Stimulated activated CD8-positive, alpha-beta memory T cell treated with anti-CD3 and anti-CD28 coated beads, Interleukin-4, amount 100 ng/mL, for 24 hours (primary cell): ENCODE measurements around the gene CCDC178.
"Not testable (repeated sequence)": the region's sequence is repeated elsewhere in the genome, so short reads cannot be mapped to it uniquely, and the experiment has no call there.

Experiments used
- DNase-seq: peaks from one replicate; pipeline ENCODE4 v3.0.0-alpha.2; 2020; ENCODE audit warnings: low read depth

CCDC178 gene

DNA sequence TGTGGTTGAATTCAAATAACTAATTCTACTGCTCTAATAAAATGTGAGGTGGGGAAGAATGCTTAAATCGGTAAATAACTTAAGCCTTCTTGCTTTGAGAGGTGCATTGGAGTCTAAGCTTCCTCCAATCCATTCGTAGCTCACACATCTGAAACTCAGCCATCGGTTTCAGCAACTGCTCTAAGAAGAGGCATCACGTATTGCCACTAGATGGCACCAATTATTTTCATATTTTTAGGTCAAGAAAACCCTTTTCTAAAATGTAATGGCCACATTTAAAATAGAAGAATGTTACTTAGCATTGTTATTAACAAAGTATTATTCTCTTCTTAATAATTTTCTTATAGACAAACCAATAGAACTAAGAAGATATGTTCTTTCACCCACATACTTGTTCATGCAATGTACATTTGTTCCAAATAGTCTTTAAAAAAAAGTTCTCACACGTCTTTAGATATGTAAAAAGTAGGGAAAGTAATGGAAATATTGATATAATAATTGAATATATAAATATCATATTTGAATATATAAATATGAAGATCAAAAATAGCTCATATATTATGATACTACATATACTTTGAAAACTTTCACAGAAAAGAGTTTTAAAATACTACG lies 229.8 kb downstream of the CCDC178 start:
- no peak for DNase-seq

DNA sequence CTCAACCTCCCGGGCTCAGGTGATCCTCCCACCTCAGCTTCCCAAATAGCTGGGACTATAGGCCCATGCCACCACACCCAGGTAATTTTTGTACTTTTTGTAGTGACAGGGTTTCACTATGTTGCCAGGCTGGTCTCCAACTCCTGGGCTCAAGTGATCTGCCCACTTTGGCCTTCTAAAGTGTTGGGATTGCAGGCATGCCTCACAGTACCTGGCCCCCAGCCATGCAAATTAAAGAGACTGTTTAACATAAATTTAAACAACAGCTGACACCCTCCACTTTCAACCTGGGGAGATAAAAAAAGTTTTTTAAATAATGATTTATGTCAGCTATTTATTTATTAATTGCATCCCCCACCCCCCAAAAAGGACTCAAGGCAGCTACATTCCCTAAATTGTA lies 234.7 kb downstream of the CCDC178 start:
- DNase-seq = no peak

DNA sequence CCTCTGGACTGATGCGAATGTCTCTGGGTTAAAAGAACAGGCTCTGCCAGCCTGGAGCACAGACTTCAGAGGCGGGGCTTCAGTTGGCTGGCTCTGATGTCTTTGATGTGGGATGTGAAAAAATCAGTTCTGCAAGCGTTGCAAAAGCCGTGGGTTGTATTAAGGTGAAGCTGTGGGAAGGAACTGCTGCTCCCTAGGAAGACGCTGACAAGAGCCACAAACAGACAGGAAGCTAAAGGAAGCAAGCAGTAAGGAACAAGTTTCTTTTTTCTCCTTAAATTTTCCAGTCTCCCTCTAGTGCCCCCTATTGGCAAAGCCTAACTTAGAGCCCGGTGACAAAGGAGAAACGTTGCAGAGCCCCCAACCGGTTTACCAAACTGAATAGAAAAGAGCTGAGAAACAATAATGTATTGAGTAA lies 239.0 kb downstream of the CCDC178 start:
- DNase-seq = no peak

DNA sequence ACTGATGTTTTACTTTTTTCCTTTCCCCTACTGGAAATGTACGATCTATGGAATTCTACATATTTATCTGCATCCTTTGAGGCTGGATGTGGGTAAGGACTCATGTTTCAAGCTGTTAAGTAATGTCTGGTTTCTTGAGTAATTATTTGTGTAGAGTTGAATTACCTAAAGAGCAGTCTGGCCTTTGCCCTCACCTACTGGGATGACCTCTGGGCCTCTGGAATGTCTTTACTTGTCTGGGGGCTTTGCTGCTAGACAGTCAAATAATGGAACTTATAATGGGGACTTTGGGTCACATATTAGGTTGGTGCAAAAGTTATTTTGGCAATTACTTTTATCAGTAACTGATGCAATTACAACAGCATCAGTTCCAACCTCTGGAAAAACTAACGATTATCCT lies 244.7 kb downstream of the CCDC178 start:
- no peak for DNase-seq

DNA sequence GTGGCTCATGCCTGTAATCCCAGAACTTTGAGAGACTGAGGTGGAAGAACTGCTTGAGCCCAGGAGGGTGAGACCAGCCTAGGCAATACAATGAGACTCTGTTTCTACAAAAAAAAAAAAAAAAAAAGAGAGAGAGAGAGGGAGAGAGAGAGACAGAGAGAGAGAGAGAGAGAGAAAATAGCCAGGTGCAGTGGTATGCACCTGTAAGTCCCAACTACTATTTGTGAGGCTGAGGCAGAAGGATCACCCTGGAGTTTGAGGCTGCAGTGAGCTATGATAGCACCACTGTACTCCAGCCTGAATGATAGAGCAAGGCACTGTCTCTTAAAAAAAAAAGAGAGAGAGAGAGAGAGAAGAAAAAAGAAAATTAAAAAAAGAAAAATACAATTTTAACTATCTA lies 245.7 kb downstream of the CCDC178 start:
- no peak for DNase-seq

DNA sequence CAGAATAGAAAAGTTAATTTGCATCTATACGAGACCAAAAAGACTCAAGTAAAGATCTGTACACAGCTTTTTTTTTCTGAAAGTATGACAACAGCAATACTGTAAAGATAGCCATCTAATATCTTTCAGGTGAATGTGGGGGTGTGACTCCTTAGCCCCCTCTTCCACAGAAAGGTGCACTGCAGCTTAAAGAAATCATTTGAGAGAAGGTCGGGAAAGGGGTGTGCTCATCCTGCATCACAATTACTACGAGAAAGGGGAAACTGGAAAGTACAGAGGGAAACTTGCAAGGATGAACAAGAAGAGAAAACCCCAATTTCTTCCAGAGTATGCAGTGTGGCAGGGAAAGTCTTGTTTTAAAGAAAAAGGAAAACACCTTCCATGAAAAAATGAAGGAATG lies 255.6 kb downstream of the CCDC178 start:
- no peak for DNase-seq

DNA sequence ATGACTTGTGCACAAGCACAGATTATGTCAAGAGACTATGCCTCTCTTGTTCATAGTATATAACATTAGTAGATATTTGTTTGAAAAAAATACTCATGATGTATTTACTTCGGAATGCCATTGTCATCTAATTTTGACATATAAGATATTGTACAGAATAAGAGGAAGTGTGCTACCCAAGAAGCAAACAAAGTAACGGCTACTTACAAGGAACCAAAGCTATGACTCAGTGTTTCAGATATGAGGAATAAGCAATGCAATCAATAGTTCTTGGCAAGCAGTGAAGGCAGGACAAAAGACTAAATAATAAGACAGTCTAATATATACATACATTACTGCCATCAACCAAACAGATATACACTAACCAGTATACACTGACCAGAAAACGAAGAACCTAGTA lies 256.3 kb downstream of the CCDC178 start:
- DNase-seq = no peak

DNA sequence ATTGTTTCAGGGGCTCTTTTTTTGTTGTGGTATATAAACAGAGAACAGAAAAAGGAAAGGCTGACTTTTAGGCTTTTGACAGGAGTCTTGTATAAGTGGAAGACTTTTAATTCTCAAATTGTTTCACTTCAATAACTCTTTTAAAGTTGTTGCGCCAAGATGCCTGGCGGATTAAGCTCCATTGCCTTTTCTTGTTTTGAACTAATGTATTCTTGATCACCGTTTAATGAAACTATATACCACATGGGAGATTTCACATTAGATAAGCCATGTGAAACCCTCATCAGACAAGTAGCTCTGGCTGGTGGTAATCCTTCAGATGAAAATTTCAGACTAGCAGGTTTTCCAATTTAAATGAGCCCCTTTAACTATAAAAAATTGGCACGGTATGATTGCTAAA lies 257.4 kb downstream of the CCDC178 start:
- no peak for DNase-seq

DNA sequence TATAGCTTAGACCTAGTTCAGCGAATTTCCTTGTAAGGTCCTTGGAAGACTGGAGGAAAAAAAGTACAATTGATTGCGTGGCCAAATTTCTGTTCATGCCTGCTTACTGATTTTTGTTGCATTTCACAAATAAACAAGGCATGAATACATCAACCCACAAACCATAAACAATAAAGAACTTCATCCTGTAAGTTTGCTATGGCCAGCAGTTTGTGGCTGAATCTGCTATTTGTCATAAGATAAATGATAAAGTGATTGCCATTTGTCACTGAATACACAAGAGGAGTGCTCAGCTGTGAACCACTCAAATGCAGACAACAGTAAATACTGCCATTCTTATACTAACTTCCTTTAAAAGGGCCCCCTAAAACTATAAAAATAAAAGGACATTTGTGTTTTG lies 259.5 kb downstream of the CCDC178 start:
- DNase-seq = no peak

DNA sequence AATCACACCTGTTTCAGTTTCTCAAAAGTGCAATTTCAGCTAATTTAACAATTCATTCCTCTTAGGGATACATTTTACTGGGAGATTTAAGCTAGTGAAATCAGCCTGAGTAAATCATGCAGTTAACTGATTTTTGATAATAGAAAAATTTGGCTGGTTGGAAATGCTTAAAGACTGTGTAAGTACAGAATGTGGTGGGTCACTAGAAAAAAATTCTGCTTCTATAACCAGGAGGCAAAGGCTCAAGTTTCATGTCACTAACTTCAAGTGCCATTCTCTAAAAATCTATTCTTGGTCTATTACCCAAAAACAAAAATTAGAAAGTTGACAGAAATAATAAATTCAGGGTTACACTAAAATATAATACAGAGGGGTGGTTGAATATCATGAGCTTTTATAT lies 271.3 kb downstream of the CCDC178 start:
- DNase-seq = no peak

DNA sequence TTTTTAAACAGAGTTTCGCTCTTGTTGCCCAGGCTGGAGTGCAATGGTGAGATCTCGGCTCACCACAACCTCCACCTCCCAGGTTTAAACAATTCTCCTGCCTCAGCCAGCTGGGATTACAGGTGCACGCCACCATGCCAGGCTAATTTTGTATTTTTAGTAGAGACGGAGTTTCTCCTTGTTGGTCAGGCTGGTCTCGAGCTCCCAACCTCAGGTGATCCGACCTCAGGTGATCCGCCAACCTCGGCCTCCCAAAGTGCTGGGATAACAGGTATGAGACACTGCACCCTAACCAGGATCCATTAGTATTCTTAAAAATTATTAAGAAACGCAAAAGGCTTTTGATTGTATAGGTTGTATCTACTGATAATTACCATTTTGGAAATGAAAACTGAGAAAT lies 276.4 kb downstream of the CCDC178 start:
- DNase-seq = not testable (repeated sequence)

DNA sequence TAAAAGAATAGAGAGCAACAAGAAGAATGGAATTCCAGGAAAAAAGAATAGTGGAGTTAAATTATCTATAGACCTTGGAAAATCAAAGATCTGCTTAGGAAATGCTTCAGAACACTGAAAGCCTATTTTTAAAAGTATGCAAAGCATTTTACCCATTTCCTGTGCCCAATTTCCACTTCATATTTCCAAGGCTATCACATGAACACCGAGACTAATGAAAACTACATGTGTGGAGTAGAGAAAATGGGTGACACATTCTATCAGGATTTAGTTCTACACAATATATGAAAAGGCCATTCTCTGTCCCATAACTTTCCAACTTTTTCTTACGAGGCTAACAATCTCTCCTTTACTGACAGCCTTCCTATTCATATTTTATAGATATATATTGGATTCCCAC lies 279.4 kb downstream of the CCDC178 start:
- no peak for DNase-seq

DNA sequence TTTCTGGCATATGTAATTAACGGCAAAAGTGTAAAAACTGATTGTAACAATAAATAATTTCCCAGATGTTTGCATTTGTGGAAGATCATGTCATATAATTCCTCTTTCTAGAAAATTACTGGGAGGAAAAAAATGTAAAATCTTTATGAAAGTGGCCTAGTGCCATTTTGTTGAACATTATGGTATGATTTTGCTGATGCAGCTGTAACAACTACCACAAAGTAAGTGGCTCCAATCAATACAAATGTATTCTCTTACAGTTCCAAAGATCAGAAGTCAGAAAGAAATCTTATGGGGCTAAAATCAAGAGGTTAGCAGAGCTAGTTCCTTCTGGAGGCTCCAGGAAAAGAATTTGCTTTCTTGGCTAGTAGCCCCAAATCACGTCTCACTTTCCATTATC lies 281.4 kb downstream of the CCDC178 start:
- no peak for DNase-seq

DNA sequence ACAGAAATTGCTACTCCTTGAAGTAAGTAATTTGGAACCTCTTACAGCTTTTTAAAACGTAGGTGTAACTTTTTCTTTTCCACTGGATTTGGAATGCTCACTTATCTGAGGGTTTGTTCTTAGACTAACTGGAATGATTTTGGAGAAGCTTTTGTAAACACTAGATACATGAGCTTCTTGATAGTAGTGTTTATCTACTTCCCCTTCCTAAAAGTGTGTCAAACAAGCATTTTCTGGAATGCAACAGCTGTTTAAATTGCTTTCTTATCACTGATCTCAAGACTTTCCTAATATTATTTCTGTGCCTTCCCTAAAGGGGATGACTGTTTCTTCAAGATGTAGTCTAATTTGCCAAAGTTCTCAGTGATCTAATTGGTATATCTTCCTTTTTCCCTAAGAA lies 282.6 kb downstream of the CCDC178 start:
- DNase-seq = no peak

DNA sequence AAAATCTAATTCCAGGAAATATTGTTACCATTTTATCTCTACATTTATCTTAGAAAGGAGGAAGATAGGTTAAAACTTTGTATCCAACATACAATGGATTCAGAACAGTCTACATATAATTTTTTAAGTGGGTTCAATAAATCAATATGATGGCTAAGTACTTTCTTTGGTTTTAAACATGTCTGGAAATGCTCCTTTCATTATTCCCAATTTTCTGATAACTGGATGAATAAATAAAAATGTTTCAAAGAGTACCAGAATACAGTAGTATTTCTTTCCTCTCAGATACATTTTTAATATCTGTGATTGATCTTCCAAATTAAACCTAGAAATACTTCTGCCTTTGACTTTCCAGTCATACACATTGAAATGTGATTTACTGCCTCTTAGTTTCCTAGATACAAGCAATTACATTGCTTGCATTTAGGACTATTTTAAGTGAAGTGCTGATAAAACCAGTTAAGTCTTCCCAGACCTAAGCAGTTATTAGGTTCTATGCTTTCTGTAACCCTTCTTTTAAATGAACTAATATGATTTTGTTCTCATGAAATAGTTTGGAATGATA lies 283.5 kb downstream of the CCDC178 start:
- no peak for DNase-seq

DNA sequence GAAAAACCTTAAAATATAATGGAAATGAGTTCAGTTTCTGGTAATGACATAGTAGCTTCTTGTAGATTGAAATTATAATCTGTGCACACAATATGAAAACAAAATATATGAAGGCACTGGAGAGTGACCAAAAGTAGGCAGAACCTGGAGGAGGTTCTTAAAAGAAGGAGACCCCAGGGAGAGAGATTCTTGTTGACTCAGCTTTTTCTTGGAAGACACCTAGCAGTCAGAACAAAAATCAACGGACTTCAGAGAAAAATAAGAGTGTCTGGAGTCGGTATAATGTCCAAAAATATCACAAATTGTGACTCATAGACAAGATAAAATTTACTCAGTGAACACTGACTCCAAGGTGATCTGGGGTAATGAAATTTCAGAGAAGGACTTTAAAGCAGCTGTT lies 286.5 kb downstream of the CCDC178 start:
- no peak for DNase-seq

DNA sequence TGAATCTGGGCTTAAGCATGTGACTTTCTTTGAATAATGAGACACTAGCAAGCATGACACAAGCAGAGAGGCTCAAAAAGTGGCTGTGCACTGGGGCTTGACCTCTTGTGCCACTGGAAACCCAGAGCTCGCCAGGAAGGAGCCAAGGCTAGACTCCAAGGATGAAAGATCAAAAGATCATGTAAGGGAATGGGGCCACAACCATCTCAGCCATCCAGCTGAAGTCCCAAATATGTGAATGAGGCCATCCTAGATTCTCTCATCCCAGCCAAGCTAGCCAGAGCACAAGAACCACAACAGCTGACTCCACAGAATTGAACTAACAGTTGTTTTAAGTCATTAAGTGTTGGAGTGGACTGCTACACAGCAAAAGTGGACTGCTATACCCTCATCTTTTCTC lies 288.1 kb downstream of the CCDC178 start:
- DNase-seq = no peak

DNA sequence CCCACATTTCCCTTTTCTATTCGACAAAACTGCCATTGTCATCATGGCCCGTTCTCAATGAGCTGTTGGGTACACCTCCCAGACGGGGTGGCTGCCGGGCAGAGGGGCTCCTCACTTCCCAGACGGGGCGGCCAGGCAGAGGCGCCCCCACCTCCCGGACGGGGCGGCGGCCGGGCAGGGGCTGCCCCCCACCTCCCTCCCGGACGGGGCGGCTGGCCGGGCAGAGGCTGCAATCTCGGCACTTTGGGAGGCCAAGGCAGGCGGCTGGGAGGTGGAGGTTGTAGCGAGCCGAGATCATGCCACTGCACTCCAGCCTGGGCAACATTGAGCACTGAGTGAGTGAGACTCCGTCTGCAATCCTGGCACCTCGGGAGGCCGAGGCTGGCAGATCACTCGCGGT lies 292.7 kb downstream of the CCDC178 start:
- not testable (repeated sequence) for DNase-seq

DNA sequence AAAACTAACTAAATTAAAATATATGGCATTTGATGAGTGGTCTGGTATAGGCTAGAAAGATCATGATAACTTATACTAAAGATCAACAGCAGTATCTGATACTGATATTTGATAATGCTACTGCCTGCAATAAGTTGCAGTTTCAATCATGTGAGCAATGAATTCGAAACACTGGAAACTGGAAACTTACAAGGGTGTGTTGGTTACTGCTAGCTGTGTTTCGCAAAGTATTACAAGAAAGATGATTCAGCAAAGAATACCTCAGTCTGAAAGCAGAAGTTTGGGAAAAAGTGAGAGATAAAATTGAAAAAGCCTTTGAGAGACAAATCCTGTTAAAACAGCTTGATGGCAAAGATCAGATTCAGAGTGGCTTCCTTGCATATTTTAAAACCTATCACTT lies 294.5 kb downstream of the CCDC178 start:
- no peak for DNase-seq

DNA sequence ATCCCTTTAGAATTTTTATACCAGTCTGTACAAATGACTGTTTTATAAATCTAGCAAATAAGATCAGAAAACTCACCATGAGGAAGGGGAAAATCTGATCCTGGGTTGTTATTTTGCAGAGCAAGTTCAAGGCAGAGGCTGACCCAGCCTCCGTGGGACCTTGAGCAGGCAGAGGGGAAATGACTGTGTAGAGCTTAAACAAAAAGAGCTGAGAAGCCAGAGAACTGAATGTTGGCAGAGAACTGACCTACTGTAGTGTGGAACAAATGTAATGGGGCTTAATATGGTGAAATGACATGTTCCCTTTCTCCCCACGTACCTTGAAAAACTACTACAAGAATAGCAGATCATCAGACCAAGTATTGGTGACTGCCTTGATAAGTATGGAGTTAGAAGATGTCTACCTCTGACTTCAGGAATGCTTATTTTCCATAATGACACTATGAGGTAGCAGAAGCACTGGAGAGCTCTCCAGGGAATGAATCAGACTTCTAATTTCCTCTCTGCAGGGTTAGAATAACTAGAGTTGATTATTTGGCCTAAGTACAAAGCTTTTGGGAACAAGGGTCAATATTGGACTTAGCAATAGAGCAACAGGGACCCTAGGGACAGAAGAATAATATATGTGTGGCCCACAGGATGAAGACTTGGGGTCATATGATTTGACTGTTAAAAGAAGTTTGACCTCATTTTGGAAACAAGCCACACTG lies 304.4 kb downstream of the CCDC178 start:
- no peak for DNase-seq

DNA sequence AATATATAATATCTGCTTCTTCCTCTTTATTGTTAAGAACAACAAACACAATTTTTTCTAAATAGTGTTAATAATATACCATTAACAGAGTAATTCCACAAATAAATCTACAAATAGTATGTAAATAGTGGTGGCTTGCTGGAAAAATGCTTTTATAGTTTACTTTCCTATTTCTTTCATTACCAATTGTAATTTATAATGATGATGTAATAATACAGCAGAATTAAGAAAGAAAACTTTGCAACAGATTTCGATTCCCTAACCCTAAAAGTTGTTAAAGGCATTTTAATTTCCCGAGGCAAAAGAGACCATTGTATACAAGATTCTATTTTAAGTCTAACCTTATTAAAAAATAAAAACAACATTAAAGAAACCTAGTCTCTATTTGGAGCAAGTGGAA lies 307.9 kb downstream of the CCDC178 start:
- no peak for DNase-seq

DNA sequence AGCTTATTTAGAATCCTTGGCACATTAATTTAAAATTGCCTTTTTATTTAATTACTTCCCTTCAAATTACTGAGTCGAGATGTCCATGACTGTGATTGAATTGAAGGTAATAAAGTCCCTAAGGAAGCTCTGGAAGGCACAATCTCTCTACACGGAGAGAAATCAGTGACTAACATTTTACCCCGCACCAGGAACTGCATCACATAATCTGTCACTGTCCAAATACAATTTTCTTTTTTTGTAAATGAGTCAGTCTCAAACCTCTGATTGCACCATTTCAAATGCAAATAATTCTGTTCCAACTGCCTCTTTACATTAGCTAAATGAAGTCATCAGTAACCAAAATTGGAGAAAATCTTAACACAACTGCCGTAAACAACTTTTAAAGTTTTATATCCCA lies 311.9 kb downstream of the CCDC178 start:
- no peak for DNase-seq

DNA sequence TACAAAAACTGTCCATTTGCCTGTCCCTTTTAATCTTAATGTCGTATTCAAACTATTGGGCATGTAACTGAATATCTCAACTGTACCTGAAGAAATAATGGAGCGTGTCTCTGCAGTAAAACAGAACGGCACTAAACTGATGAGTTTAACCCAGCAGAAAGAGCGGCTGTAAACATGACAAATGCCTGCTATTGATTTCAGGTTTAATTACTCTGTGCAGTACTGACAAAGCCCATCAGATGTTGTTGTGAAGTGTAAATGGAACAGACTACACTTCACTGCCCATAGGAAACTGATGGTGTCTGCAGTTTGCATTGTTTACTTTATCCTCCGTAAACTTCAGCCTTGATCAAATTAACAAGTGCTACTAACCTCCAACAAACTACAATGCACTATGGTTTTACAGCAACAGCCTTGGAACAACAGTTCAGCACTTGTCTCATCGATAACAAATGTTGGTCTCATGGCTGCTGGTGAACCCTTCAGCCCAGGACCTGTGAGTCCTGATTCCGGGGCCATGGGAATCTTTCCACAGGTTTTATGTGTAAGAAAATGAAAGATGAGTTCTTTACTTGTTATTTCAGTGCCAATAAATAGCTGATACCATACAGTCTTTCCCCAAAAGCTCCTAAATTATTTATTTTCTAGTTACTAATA lies 316.5 kb downstream of the CCDC178 start:
- DNase-seq = no peak
